Mesenchymal stem cell (in vitro differentiated cells and primary cell): ENCODE measurements around the gene C3orf49.

Experiments
- DNase-seq: peaks from one replicate; pipeline ENCODE4 v3.0.0-alpha.2; 2013
- H2AFZ ChIP-seq: one replicate; pipeline ENCODE4 v1.6.1; 2013; ENCODE audit warnings: low read depth, mild to moderate bottlenecking, control low read depth, inconsistent platforms, low read length, moderate library complexity
- H2AK5ac ChIP-seq: 2 replicates; pipeline ENCODE4 v1.6.1; 2013; ENCODE audit warnings: low read length, moderate library complexity, mild to moderate bottlenecking, inconsistent platforms; ENCODE audit not compliant: severe bottlenecking
- H2BK120ac ChIP-seq: one replicate; pipeline ENCODE4 v1.6.1; 2013; ENCODE audit warnings: low read depth, mild to moderate bottlenecking, inconsistent platforms, low read length, moderate library complexity
- H2BK12ac ChIP-seq, 2 experiments: one replicate each; pipeline ENCODE4 v1.6.1; 2013; ENCODE audit warnings: inconsistent platforms in 2 of 2, low read length in 2 of 2, mild to moderate bottlenecking in 2 of 2, moderate library complexity in 2 of 2, control low read depth in 1 of 2
- H2BK15ac ChIP-seq: one replicate; pipeline ENCODE4 v1.6.1; 2013; ENCODE audit warnings: mild to moderate bottlenecking, low read depth, inconsistent platforms; ENCODE audit not compliant: poor library complexity, severe bottlenecking
- H2BK5ac ChIP-seq: 2 replicates; pipeline ENCODE4 v1.6.1; 2013; ENCODE audit warnings: low read depth, mild to moderate bottlenecking, low read length, control low read depth, inconsistent platforms; ENCODE audit not compliant: poor library complexity, severe bottlenecking
- H3K14ac ChIP-seq, 2 experiments: one replicate each; pipeline ENCODE4 v1.6.1; 2013; ENCODE audit warnings: inconsistent platforms in 2 of 2, low read length in 2 of 2, control low read depth in 1 of 2, mild to moderate bottlenecking in 1 of 2, moderate library complexity in 1 of 2
- H3K18ac ChIP-seq, 2 experiments: one replicate each; pipeline ENCODE4 v1.6.1; 2013; ENCODE audit warnings: inconsistent platforms in 2 of 2, low read length in 2 of 2, control low read depth in 1 of 2, low read depth in 1 of 2, mild to moderate bottlenecking in 1 of 2
- H3K23ac ChIP-seq, 2 experiments: one replicate each; pipeline ENCODE4 v1.6.1; 2013; ENCODE audit warnings: inconsistent platforms in 2 of 2, low read length in 2 of 2, mild to moderate bottlenecking in 2 of 2, moderate library complexity in 2 of 2, control low read depth in 1 of 2
- H3K27ac ChIP-seq: 2 replicates; pipeline ENCODE4 v1.5.1; 2013; ENCODE audit warnings: mild to moderate bottlenecking, moderate library complexity, low read length, control low read depth, inconsistent platforms; ENCODE audit not compliant: poor library complexity, severe bottlenecking
- H3K27me3 ChIP-seq, 2 experiments: 2 replicates each; pipeline versions ENCODE4 v1.6.1 to v1.7.0; 2013; ENCODE audit warnings: low read length in 2 of 2, mild to moderate bottlenecking in 2 of 2, moderate library complexity in 2 of 2, control low read depth in 1 of 2, inconsistent platforms in 1 of 2; ENCODE audit not compliant: control insufficient read depth in 1 of 2, insufficient read depth in 1 of 2
- H3K36me3 ChIP-seq, 2 experiments: 2 replicates each; pipeline versions ENCODE4 v1.6.1 to v1.7.0; 2013; ENCODE audit warnings: low read length in 2 of 2, control low read depth in 1 of 2, inconsistent platforms in 1 of 2, low read depth in 1 of 2, mild to moderate bottlenecking in 1 of 2; ENCODE audit not compliant: insufficient read depth in 2 of 2, control insufficient read depth in 1 of 2
- H3K4ac ChIP-seq, 2 experiments: one replicate each; pipeline ENCODE4 v1.6.1; 2013; ENCODE audit warnings: inconsistent platforms in 2 of 2, low read length in 2 of 2, mild to moderate bottlenecking in 2 of 2, moderate library complexity in 2 of 2, control low read depth in 1 of 2, low read depth in 1 of 2
- H3K4me1 ChIP-seq: 2 replicates; pipeline ENCODE4 v1.6.1; 2013; ENCODE audit warnings: low read depth, low read length, control low read depth; ENCODE audit not compliant: control insufficient read depth, insufficient read depth
- H3K4me2 ChIP-seq: 2 replicates; pipeline ENCODE4 v1.6.1; 2013; ENCODE audit warnings: low read length, mild to moderate bottlenecking, inconsistent platforms; ENCODE audit not compliant: poor library complexity, severe bottlenecking
- H3K4me3 ChIP-seq, 2 experiments: 2 replicates each; pipeline versions ENCODE4 v1.5.1 to v1.7.0; 2013; ENCODE audit warnings: low read length in 2 of 2, mild to moderate bottlenecking in 2 of 2, control low read depth in 1 of 2, low read depth in 1 of 2; ENCODE audit not compliant: insufficient read depth in 1 of 2
- H3K79me1 ChIP-seq: replicated peaks from 2 replicates; pipeline ENCODE4 v1.6.1; 2013; ENCODE audit warnings: mild to moderate bottlenecking, control low read depth, low read length, inconsistent platforms; ENCODE audit not compliant: poor library complexity, severe bottlenecking
- H3K9ac ChIP-seq: 2 replicates; pipeline ENCODE4 v1.7.0; 2013; ENCODE audit warnings: mild to moderate bottlenecking, low read length, moderate library complexity
- H3K9me3 ChIP-seq: 2 replicates; pipeline ENCODE4 v1.7.0; 2013; ENCODE audit warnings: mild to moderate bottlenecking, low read length; ENCODE audit not compliant: control insufficient read depth
- H4K8ac ChIP-seq: one replicate; pipeline ENCODE4 v1.6.1; 2013; ENCODE audit warnings: inconsistent platforms, mild to moderate bottlenecking, low read length, moderate library complexity
- H4K91ac ChIP-seq: one replicate; pipeline ENCODE4 v1.6.1; 2013; ENCODE audit warnings: mild to moderate bottlenecking, low read length, inconsistent platforms
- WGBS: methylation state at CpG from one replicate; pipeline ENCODE4 v1.1.7; 2013; ENCODE audit warnings: mixed read lengths; 5-methylcytosine and 5-hydroxymethylcytosine counted together

The C3orf49 gene

GRCh38 chr3:63853106-63853505 lies 34.0 kb downstream of the C3orf49 start:
- Histone ChIP-seq H3K9me3 (no peaks in the 10 kb centered on the region), H3K4me2 (no peak overlapping the region), H3K4ac (no peak overlapping the region), H3K4me1 (no peaks in the 10 kb centered on the region), H4K91ac (no peak overlapping the region), H3K36me3 (peaks cover 0 to 4% of the 10 kb centered on the region in 2 experiments), H3K18ac (no peak overlapping the region), H3K23ac (no peak overlapping the region), H2AFZ (no peak overlapping the region), H3K14ac (no peak overlapping the region), H3K79me1 (peaks cover 30% of the 10 kb centered on the region), H2AK5ac (no peak overlapping the region), H4K8ac (no peak overlapping the region), H2BK15ac (no peak overlapping the region), H3K27ac (no peak overlapping the region), H2BK120ac (no peak overlapping the region), H3K4me3 (no peak overlapping the region), H3K27me3 (no peaks in the 10 kb centered on the region), H2BK5ac (no peak overlapping the region), H3K9ac (no peak overlapping the region), H2BK12ac (no peak overlapping the region)
- DNase-seq: no peak
- 100% methylated on average over 2 of the region's 4 CpGs for WGBS

DNA sequence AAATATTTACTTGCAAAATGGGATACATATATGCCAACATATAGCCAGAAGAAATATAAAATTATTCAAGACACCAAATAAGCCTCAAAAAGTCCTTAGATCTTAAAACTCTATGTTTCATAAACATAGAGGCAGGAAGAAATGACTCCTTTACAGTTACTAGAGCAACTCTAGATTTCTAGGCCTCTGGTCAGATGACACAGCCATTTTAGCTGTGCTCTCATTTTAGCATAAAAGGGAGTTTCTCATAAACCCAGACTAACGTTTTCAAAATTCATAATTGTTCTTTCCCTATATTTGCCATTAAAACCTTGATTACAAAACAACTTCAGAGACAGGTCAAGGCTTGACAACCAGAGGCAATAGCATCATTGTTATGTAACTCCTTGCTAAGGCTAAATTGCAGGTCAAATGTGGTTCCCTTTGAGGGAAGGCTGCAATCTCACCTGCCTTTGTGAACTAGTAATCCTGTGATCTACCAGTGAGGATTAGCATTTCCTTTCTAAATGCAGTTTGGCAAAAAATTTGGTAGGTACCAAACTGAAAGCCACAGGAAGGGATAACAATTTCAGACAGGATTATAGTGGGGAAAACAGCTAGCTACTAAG lies 36.3 kb downstream of the C3orf49 start:
- DNase-seq: no peak
- H3K79me1 ChIP-seq: peaks cover 22% of the 10 kb centered on the region

DNA sequence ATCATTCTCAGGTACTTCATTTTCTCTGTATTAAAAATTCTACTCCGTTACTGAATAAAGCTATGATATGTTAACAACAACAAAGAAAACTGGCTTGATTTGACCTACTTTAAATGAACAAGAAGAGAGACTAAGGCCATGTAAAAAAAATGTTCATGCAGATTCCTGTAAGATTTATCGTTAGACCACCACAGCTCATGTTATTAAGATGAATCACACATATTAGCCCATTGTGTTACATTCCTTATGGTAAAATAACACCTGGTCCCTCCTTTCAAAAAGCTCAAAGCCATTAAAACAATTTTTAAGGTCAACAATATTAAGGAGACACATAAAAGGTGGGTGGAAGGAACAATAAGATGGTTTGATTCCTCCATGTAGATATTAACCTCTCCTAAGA lies 38.2 kb downstream of the C3orf49 start:
- Histone ChIP-seq H3K36me3 (no peaks in the 10 kb centered on the region), H2BK5ac (no peak overlapping the region), H2BK120ac (no peak overlapping the region), H3K23ac (no peak overlapping the region), H3K27ac (no peak overlapping the region), H3K27me3 (no peaks in the 10 kb centered on the region), H3K79me1 (peaks cover 21% of the 10 kb centered on the region), H3K9me3 (no peaks in the 10 kb centered on the region), H2BK12ac (no peak overlapping the region), H3K4me1 (peaks cover 2% of the 10 kb centered on the region), H4K91ac (no peak overlapping the region), H3K18ac (no peak overlapping the region), H3K4me2 (no peak overlapping the region), H3K4ac (no peak overlapping the region), H3K4me3 (no peak overlapping the region), H4K8ac (no peak overlapping the region), H2BK15ac (no peak overlapping the region), H3K9ac (no peak overlapping the region), H2AFZ (no peak overlapping the region), H2AK5ac (no peak overlapping the region), H3K14ac (no peak overlapping the region)
- WGBS: 50% methylated on average over 1 of the region's 2 CpGs
- no peak for DNase-seq

More for the DNA sequence above, 36.3 kb downstream of the C3orf49 start:
- Histone ChIP-seq H3K27ac (no peak overlapping the region), H3K4me1 (no peaks in the 10 kb centered on the region), H2BK120ac (no peak overlapping the region), H2BK15ac (no peak overlapping the region), H3K4me3 (no peak overlapping the region), H4K8ac (no peak overlapping the region), H2AK5ac (no peak overlapping the region), H4K91ac (no peak overlapping the region), H3K14ac (no peak overlapping the region), H3K4me2 (no peak overlapping the region), H2BK5ac (no peak overlapping the region), H3K18ac (no peak overlapping the region), H3K27me3 (no peaks in the 10 kb centered on the region), H2BK12ac (no peak overlapping the region), H3K4ac (peak overlapping the region in 1 of 2 experiments; percentile 24), H2AFZ (no peak overlapping the region), H3K36me3 (peaks cover 0 to 4% of the 10 kb centered on the region in 2 experiments), H3K9me3 (no peaks in the 10 kb centered on the region), H3K9ac (no peak overlapping the region), H3K23ac (no peak overlapping the region)
- 54% methylated on average over 1 of the region's 1 CpG for WGBS

- Histone ChIP-seq H3K79me1 (peaks cover 17% of the 10 kb centered on the region), H3K18ac (no peak overlapping the region), H3K27me3 (no peaks in the 10 kb centered on the region), H2AFZ (no peak overlapping the region), H4K8ac (no peak overlapping the region), H2BK12ac (no peak overlapping the region), H3K14ac (no peak overlapping the region), H2BK120ac (no peak overlapping the region), H3K4ac (no peak overlapping the region), H3K36me3 (no peaks in the 10 kb centered on the region), H3K4me3 (no peak overlapping the region), H3K23ac (no peak overlapping the region), H3K9ac (no peak overlapping the region), H2BK5ac (no peak overlapping the region), H2BK15ac (no peak overlapping the region), H3K4me2 (no peak overlapping the region), H3K9me3 (no peaks in the 10 kb centered on the region), H3K27ac (no peak overlapping the region), H2AK5ac (no peak overlapping the region), H4K91ac (no peak overlapping the region), H3K4me1 (peaks cover 4% of the 10 kb centered on the region)
- 100% methylated on average over 1 of the region's 3 CpGs for WGBS
- no peak for DNase-seq
These were observed 41.7 kb downstream of the C3orf49 start for GRCh38 chr3:63860776-63861175.
